NCI-H1092 treated with DMSO at 0.1 percent for 48 hours (cell line): ENCODE measurements around the gene TRIM44.
A peak's percentile ranks its signal among the peaks of the same experiment; 100 is the strongest.

ENCODE experiments used
- DNase-seq: peaks from one replicate; lab custom pipeline; 2025; lab: John Stamatoyannopoulos, UW

TRIM44 gene

GRCh38 chr11:35791088-35791958, 128.7 kb downstream of the TRIM44 start:
- peak; percentile 59 for DNase-seq

- peak; percentile 47 for DNase-seq
Observed at GRCh38 chr11:35792148-35792845, 129.7 kb downstream of the TRIM44 start.

GRCh38 chr11:35792846-35793192, 130.2 kb downstream of the TRIM44 start:
- DNase-seq, result no peak

GRCh38 chr11:35794333-35794732, 131.8 kb downstream of the TRIM44 start:
- no peak for DNase-seq

GRCh38 chr11:35794850-35795249, 132.3 kb downstream of the TRIM44 start:
- DNase-seq, result no peak

- no peak for DNase-seq
Observed at GRCh38 chr11:35796562-35796961, 134.0 kb downstream of the TRIM44 start.

GRCh38 chr11:35798423-35798822, 135.8 kb downstream of the TRIM44 start:
- DNase-seq, result no peak

GRCh38 chr11:35798983-35799382, 136.4 kb downstream of the TRIM44 start:
- no peak for DNase-seq

- DNase-seq, result no peak
Observed at GRCh38 chr11:35799655-35800054, 137.1 kb downstream of the TRIM44 start.

GRCh38 chr11:35800970-35801953, 138.7 kb downstream of the TRIM44 start:
- DNase-seq, result no peak

- DNase-seq, result no peak
Observed at GRCh38 chr11:35802221-35802620, 139.6 kb downstream of the TRIM44 start.

GRCh38 chr11:35802672-35803071, 140.1 kb downstream of the TRIM44 start:
- DNase-seq, result no peak

- no peak for DNase-seq
Observed at GRCh38 chr11:35803115-35803514, 140.5 kb downstream of the TRIM44 start.

- no peak for DNase-seq
Observed at GRCh38 chr11:35804451-35805040, 142.0 kb downstream of the TRIM44 start.

- no peak for DNase-seq
Observed at GRCh38 chr11:35809561-35809960, 147.0 kb downstream of the TRIM44 start.

GRCh38 chr11:35810045-35810645, 147.6 kb downstream of the TRIM44 start:
- no peak for DNase-seq

- DNase-seq, result no peak
Observed at GRCh38 chr11:35811783-35812182, 149.2 kb downstream of the TRIM44 start.

- no peak for DNase-seq
Observed at GRCh38 chr11:35812828-35813227, 150.3 kb downstream of the TRIM44 start.

GRCh38 chr11:35814081-35814695, 151.6 kb downstream of the TRIM44 start:
- DNase-seq, result no peak

GRCh38 chr11:35814720-35815305, 152.2 kb downstream of the TRIM44 start:
- no peak for DNase-seq
